GM18511 (cell line): Measurements from ENCODE around the gene PTPDC1.

Experiments used
- ATAC-seq: cut with Tn5 transposase; IDR thresholded peaks from one replicate; pipeline ENCODE4 v1.9.1; 2021; ENCODE audit warnings: mild to moderate bottlenecking, moderate library complexity; ENCODE audit not compliant: unreplicated experiment

PTPDC1 gene, protein sequence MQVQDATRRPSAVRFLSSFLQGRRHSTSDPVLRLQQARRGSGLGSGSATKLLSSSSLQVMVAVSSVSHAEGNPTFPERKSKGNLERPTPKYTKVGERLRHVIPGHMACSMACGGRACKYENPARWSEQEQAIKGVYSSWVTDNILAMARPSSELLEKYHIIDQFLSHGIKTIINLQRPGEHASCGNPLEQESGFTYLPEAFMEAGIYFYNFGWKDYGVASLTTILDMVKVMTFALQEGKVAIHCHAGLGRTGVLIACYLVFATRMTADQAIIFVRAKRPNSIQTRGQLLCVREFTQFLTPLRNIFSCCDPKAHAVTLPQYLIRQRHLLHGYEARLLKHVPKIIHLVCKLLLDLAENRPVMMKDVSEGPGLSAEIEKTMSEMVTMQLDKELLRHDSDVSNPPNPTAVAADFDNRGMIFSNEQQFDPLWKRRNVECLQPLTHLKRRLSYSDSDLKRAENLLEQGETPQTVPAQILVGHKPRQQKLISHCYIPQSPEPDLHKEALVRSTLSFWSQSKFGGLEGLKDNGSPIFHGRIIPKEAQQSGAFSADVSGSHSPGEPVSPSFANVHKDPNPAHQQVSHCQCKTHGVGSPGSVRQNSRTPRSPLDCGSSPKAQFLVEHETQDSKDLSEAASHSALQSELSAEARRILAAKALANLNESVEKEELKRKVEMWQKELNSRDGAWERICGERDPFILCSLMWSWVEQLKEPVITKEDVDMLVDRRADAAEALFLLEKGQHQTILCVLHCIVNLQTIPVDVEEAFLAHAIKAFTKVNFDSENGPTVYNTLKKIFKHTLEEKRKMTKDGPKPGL

DNA sequence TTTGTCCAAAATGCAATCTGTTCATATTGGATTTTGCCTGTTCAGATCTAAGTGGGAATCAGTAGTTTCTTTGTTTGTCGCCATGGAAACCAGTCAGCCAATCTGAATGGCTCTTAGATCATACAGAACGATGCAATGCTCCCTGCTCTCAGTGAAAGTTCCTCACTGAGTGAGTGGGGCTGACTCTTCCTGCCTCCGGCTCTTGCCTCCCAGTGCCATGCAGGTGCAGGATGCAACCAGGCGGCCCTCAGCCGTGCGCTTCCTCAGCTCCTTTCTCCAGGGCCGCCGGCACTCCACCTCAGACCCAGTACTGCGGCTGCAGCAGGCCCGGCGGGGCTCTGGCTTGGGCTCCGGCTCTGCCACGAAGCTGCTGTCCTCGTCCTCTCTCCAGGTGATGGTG is at the start of gene PTPDC1:
Gene PTPDC1, plus strand, starts transcription at position 151 of the 400 bp plus-strand sequence. Its CDS starts 67 bp downstream, at position 218.
- no peak for ATAC-seq

DNA sequence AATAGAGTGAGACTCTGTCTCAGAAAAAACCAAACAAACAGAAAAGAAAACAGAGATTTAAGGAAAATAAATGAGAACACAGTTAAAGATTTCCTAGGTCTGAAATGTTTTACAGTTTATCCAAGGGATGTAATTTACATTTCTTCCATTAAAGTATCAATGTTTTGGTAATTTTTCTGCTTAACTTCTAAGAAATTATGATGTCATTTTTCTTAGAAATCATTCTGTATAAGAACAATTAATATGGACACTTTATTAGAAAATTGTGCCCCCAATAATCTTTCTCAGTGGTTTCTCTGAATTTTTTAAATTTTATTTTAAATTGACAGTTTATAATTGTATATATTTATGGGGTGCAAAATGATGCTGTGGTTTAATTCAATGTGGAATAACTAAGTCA is 49.8 kb upstream of the PTPDC1 start:
- ATAC-seq, result no peak

DNA sequence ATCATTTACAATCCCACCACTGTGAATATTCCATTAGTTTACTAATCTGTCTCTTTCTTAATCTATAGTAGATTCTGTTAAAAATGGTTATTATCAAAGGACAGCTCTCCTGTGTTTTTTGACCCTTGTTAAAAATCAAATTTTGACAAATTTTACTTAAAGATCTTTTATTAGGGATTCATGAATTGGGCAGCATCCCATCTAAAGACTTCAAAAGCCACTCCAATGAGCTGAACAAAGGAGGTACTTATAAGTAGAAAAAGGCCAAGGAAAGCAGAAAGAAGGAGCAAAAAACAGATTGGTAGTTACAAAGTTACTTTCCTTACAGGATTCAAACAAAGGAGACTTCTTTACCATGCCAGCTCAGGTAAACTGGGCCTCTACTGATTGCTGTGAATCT is 44.5 kb upstream of the PTPDC1 start:
- no peak for ATAC-seq

DNA sequence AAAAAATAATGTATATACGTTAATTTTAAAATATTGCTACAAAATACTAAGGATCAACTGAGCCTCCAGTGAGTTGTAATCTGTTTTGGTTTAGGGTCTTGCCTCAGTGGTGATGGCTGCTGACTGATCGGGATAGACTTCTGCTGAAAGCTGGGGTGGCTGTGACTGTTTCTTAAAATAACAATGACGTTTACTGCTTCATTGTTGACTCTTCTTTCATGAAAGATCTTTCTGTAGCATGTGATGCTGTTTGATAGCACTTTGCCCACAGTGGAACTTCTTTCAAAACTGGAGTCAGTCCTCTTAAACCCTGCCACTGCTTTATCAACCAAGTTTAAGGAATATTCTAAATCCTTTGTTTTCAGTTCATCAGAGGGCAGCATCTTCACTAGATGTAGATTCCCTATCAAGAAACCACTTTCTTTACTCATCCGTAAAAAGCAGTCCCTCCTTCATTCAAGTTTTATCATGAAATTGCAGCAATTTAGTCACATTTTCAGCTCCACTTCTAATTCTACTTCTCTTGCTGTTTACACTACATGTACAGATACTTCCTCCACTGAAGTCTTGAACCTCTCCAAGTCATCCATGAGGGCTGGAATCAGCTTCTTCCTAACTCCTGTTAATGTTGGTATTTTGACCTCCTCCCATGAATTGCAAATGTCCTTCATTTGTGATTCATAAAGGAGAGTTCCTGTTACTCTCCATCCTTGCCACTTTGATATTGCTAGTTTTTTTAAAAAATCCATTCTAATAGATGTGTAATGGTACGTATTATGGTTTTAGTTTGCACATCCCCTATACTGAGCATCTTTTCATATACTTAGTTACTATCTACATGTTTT is 41.5 kb upstream of the PTPDC1 start:
- no peak for ATAC-seq

DNA sequence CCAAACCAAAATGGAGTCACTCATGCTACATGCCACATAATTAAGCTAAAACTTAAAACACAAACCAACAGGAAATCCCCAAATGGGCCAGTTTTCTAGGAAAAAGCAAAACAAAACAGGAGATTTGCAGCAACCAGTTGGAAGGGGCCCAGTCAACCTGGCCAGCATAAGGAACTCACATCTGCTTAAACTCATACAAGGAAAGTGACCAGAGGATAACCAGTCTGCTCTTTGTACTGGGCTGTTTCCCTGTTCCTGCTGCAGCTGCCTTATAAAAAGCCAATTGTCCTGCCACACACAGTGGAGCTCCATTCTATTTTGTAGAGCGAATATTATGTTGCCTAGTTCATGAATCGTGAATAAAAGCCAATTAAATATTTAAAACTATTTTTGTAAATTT is 29.5 kb upstream of the PTPDC1 start:
- no peak for ATAC-seq

DNA sequence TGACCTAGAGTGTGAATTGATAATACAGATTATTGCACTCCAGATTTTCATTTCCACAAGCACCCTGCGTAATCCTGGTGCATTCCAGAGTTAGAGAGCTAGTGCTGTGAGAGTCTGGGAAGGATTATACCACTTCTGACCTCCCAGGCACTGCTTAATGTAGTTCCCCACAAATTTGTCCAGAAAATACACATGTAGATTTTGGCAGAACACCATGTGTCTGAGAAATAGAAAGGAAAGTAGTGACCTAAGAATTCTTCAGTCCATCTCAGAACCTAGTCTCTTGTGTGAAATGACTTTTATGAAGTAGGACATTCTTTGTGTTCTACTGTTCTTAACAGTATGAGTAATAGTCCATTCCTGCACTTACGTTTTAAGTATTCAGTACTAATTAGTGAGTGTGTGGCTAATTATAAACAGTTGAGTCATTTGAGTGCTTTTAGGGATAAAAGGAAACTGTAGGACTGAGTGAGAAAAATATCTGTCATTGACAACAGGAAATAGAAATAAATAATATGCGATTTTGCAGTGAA is 27.8 kb upstream of the PTPDC1 start:
- no peak for ATAC-seq

DNA sequence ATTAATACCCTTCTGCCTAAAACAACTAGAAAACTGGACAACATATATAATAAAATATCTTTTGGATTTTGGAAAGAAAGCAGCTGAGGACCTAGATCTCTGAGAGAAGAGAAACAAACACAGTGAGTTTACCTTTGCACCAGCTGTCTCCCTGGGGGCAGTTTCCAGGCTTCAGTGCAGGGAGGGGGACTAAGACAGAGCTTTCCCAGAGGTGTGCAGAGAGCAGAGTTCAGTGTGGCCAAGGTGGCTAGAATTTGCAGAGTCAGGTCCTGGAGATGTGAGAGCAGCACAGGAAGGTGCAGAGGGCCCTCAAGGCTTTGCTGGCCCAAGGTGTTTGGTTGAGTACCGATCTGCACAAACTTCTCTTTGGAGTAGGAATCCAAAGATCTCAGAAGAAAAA is 26.3 kb upstream of the PTPDC1 start:
- ATAC-seq, result no peak

DNA sequence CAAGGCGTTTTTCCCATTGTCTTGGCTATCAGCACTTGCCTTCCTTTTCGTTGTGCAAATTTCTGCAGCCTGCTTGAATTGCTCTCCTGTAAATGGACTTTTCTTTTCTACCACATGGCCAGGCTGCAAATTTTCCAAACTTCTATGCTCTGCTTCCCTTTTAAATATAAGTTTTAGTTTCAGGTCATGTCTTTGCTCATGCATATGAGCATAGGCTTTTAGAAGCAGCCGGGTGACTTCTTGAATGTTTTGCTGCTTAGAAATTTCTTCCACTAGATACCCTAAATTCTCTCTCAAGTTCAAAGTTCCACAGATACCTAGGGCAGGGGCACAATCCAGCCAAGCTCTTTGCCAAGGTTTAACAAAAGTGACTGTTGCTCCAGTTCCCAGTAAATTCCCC is 22.4 kb upstream of the PTPDC1 start:
- no peak for ATAC-seq

DNA sequence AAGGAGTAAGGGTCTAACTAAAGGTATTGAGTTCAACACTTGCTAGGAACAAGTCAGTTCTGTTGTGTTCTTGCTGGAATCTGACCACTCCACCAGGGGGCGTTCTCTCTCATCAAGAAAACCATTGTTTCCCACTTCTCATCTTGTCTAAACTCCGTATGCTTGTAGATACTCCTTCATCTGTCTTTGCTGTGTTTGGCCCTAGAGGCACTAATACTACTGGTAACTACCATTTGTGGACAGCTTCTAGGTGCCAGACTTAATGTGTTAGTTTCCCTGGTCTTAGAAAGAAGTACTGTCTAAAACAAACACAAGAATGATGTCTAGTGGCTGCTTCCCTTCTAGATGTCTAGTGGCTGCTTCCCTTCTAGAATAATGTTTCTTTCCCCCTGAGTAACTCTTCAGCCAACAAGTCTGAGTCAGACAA is 18.7 kb upstream of the PTPDC1 start:
- no peak for ATAC-seq

DNA sequence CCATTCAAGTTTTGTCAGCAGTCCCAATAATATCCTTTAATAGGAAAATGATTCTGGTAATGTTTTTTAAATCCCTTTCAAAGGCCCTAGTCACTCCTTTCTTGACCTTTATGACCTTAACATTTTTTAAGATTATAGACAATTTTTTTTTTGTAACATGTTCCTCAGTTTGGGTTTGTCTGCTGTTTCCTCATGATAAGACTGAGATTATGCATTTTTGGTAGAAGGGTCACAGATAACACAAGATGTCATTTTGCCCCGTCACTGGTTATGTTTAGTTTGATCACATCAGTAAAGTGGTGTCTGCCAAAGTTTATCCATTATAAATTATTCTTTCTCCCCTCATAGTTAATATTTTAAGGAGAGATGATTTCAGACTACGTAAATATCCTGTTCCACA is 16.0 kb upstream of the PTPDC1 start:
- no peak for ATAC-seq

DNA sequence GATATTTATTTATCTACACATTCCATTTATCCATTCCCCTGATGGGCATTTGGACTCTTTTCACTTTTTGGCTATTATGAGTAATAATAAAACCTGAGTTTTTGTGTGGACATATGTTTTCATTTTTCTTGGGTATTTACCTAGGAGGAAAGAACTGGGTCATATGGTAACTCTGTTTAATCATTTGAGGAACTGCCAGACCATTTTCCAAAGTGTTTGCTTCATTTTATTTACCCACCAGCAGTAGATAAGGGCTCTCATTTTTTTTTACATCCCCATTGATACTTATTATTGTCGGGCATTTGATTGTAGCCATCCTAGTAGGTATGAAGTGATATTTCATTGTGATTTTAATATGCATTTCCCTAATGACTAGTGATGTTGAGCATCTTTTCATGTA is 7.7 kb upstream of the PTPDC1 start:
- ATAC-seq, result no peak

DNA sequence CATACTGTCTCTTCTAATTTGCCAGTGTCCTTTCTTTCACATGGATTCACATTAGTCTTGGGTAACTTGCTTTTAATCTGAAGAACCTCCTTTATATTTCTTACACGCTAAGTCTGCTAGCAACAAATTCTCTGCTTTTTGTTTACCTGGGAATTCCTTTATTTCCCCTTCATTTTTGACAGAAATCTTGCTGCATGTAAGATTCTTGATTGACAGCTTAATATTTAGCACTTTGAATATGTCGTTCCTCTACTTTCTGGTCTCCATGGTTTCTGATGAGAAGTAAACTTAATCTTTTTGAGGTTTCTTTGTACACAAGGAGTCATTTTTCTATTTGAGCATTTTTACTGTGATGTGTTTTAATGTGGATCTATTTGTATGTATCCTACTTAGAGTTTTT is 6.2 kb upstream of the PTPDC1 start:
- no peak for ATAC-seq

DNA sequence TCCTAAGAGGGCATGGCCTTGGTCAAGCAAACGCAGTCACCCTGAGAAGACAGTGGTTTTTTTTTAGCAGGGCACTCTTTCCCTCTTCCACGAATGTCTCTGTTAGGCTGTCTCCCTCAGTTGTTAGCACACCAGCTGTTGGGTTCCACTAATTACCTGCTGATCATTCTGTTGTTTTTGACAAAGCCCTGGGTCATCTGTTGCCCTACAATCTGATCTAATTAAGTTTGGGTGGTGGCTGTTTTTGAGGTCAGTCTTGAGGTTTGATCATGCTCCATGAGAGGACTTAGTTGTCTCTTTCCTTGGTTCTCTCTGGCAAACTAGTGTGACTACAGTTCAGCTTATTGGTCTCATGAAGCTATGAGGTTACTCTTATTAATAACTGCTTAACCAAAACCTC is 5.0 kb upstream of the PTPDC1 start:
- ATAC-seq, result no peak

DNA sequence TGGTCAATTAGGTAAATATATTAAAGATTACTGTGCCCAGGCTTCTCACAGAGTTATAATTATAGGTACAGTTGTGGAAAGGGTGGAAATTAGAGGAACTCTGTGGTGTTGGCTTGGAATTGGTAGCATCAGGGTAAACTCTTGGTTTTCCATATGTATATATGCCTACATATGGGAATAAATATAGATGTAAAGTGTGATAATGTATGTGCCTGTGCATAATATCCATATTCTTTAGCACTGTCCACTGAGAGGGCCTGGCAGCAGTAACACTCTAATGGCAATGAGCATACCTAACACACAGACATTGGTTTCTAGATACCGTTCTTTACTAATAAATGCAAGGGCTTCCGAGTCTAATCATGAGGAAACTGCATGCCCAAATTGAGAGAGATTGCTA is 4.0 kb upstream of the PTPDC1 start:
- ATAC-seq, result no peak

DNA sequence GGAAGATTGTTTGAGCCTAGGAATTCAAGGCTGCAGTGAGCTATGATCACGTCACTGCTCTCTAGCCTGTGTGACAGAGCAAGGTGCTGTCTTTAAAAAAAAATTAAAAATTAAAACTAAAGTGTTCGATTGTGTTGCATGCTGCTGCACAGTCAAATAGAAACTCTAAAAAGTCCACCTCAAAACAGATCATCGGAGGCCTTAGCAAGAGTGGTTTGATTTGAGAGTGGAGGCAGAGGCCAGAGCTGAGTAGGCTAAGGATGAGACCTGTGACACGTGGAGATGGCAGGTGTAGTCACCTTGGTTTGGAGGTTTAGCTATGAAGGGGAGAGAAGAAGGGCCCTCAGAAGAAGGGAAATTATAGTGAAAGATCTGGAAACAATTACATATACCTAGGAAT is 2.8 kb upstream of the PTPDC1 start:
- ATAC-seq, result no peak

DNA sequence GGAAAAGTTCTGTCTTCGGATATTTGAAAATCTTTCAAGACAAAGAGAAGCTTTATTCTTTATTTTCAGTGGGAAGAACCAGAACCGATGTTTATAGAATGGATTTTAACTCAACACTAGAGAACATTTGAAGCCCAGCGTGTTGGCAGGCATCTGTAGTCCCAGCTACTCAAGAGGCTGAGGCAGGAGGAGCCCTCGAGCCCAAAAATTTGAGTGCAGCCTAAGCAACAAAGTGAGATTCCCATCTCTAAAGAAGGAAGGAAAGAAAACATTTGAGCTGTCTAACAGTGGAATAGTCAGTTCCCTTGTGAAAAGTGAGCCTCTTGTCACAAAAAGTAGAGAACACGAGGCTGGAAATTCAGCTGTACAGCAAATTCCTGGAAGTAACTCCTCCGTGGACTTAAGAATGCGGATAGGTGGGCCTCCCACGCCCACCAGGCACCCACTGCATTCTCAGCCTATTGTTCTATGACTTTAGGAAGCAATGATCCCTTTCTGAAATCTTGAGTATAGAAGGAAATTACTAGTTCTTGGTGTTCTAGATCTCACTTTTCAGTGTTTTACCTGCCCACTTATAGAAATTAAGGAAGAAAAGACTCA is 2.3 kb upstream of the PTPDC1 start:
- ATAC-seq, result no peak

DNA sequence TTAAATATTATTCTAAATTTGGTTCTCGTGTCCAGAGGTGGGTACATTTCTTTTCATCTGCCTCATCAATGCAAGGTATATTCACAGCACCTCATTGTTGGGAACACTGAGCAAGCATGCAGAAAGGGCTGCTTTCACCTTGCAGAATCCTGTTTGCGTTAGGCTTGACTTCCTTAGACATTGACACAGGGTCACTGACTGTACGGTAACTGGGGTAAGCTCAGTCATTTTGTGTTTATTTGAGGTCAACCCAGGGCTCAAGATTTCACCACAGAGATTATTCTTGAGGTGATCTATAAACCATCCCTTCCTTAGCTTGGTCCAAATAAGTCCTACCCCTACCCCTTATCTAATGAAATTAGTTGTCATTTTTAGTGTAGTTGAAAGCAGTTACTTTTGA is 1.7 kb upstream of the PTPDC1 start:
- no peak for ATAC-seq

DNA sequence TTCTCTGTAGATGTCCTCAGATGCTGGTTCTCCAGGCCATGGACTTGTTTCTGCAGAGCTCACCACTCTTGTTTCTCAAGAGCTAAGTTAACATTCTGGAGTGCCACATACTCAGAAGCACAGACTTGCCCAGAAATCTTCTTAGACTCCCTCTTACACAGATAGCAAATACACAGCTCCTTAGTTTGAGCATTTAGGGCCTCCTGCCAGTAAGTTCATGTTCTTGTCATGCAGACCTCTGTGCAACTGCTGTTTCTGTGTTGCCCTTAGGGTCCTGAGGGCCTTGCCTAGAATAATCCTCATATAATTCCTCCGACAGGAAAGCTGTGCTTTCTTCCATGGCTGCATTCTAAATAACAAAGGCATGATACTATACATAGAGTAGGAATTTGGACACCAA is 1.3 kb upstream of the PTPDC1 start:
- no peak for ATAC-seq

DNA sequence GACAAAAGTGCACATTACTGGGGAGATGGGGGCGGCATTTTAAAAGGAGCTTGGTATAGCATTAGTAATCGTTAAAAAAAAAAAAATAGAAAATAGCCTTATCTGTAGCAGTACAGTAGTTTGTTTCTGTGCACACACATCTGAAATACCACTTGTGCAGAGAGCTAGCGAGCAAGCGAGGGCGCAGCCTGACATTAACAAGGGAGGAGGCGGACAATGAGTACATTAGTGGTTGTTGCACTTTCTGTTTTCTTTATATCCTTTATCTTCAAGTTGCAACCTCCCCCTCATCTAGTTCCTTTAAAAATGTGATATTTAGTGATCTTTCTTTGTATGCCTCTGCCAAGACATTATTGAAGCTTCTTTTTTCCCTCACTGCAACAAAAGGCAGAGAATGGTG is 880 bp upstream of the PTPDC1 start:
- ATAC-seq, result no peak

DNA sequence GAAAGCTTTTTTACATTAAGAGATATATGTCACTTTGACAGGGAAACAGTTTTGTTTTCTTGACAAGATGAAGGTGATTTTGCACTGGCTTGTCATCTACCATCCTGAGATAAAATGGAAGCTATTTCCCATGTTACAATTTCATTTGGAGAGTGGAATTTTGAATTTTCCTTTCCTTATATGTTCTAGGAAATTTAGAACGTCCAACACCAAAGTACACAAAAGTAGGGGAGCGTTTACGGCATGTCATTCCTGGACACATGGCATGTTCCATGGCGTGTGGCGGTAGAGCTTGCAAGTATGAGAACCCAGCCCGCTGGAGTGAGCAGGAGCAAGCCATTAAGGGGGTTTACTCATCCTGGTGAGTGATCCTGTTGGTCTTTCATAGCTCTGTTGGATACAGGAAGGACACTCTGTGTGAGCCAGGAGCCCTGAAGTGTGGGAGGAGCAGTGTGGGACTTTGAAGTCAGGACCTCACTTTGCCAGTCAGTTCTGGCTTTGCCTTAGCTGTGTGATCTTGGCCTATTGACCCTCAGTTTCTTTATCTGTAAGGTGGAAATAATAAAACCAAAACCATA is 887 bp downstream of the PTPDC1 start:
- no peak for ATAC-seq
